HG02870 (cell line): ENCODE measurements around the gene EXOC4.
"Not testable (repeated sequence)": the region's sequence is repeated elsewhere in the genome, so short reads cannot be mapped to it uniquely, and the experiment has no call there.

Experiments used
- ATAC-seq: cut with Tn5 transposase; IDR thresholded peaks from one replicate; pipeline ENCODE4 v1.9.1; 2021; ENCODE audit warnings: mild to moderate bottlenecking, moderate library complexity; ENCODE audit not compliant: unreplicated experiment

Gene EXOC4

GRCh38 chr7:133606991-133607390 lies 354.1 kb downstream of the EXOC4 start:
- ATAC-seq = no peak

GRCh38 chr7:133609806-133610205 lies 356.9 kb downstream of the EXOC4 start:
- no peak for ATAC-seq

- no peak for ATAC-seq
Observed at GRCh38 chr7:133611955-133612354, 359.1 kb downstream of the EXOC4 start.

- no peak for ATAC-seq
Observed at GRCh38 chr7:133613250-133613790, 360.4 kb downstream of the EXOC4 start.

GRCh38 chr7:133614251-133614650 lies 361.4 kb downstream of the EXOC4 start:
- ATAC-seq = no peak

- no peak for ATAC-seq
Observed at GRCh38 chr7:133618970-133619369, 366.1 kb downstream of the EXOC4 start.

GRCh38 chr7:133619491-133619890 lies 366.6 kb downstream of the EXOC4 start:
- no peak for ATAC-seq

- no peak for ATAC-seq
Observed at GRCh38 chr7:133623721-133624120, 370.8 kb downstream of the EXOC4 start.

GRCh38 chr7:133625046-133625445 lies 372.2 kb downstream of the EXOC4 start:
- ATAC-seq = no peak

- no peak for ATAC-seq
Observed at GRCh38 chr7:133629701-133630100, 376.8 kb downstream of the EXOC4 start.

- no peak for ATAC-seq
Observed at GRCh38 chr7:133633055-133633454, 380.2 kb downstream of the EXOC4 start.

GRCh38 chr7:133635541-133635940 lies 382.7 kb downstream of the EXOC4 start:
- no peak for ATAC-seq

GRCh38 chr7:133638857-133639256 lies 386.0 kb downstream of the EXOC4 start:
- ATAC-seq = no peak

- no peak for ATAC-seq
Observed at GRCh38 chr7:133641436-133641835, 388.6 kb downstream of the EXOC4 start.

GRCh38 chr7:133642907-133643306 lies 390.0 kb downstream of the EXOC4 start:
- ATAC-seq = no peak

- not testable (repeated sequence) for ATAC-seq
Observed at GRCh38 chr7:133643652-133644051, 390.8 kb downstream of the EXOC4 start.

- no peak for ATAC-seq
Observed at GRCh38 chr7:133645884-133646391, 393.1 kb downstream of the EXOC4 start.

- no peak for ATAC-seq
Observed at GRCh38 chr7:133646472-133647315, 393.8 kb downstream of the EXOC4 start.

GRCh38 chr7:133649593-133649992 lies 396.7 kb downstream of the EXOC4 start:
- ATAC-seq = no peak

GRCh38 chr7:133650069-133650468 lies 397.2 kb downstream of the EXOC4 start:
- no peak for ATAC-seq

- ATAC-seq = no peak
Observed at GRCh38 chr7:133650487-133651300, 397.8 kb downstream of the EXOC4 start.
